Activated B cell treated with CpG ODN at 0.5 μM for 24 hours (primary cell): ENCODE data around the gene GPRIN3. TPM values are rescaled to one million over a fixed set of nuclear protein-coding genes. Genes with fewer than 3 reads are reported as not detected.

Source experiments
- ATAC-seq: fragments of 200-7000 bp; cut with Tn5 transposase; one replicate; pipeline ENCODE4 v1.10.0; 2021; ENCODE audit warnings: low read depth, mild to moderate bottlenecking, moderate library complexity
- CTCF ChIA-PET: fragments of 350-600 bp; sonication (Branson Sonifier 250); formaldehyde crosslinking; loops from one replicate; lab custom pipeline; 2021; ENCODE audit warnings: antibody characterized with exemption; lab: Charles Lee
- POLR2A ChIA-PET: fragments of 350-600 bp; sonication (Branson Sonifier 250); formaldehyde crosslinking; loops from one replicate; lab custom pipeline; 2021; ENCODE audit warnings: antibody characterized with exemption; lab: Charles Lee
- DNase-seq: peaks from one replicate; pipeline ENCODE4 v3.0.0; 2022
- H3K27ac Mint-ChIP-seq: one replicate; pipeline ENCODE4 v1.8.0; 2020; ENCODE audit warnings: mixed read lengths
- H3K27me3 Mint-ChIP-seq: one replicate; pipeline ENCODE4 v1.8.0; 2021; ENCODE audit warnings: mixed read lengths
- H3K36me3 Mint-ChIP-seq: one replicate; pipeline ENCODE4 v1.8.0; 2021; ENCODE audit warnings: low read depth, mixed read lengths
- H3K4me1 Mint-ChIP-seq: one replicate; pipeline ENCODE4 v1.8.0; 2021; ENCODE audit warnings: mixed read lengths
- H3K4me3 Mint-ChIP-seq: one replicate; pipeline ENCODE4 v1.8.0; 2020; ENCODE audit warnings: mild to moderate bottlenecking, mixed read lengths
- H3K9me3 Mint-ChIP-seq: one replicate; pipeline ENCODE4 v1.8.0; 2020; ENCODE audit warnings: mixed read lengths
- intact Hi-C: fragments of 100-400 bp; cut with micrococcal nuclease; formaldehyde crosslinking; loops from one replicate; pipeline ENCODE4 v1.15.1; 2024
- total RNA-seq: library from RNA; stranded (reverse); gene quantifications from 2 replicates; pipeline ENCODE4 v1.2.3, GENCODE V29; 2022
- TF ChIP-seq, protein P1 (sequence below): fragments of 200-600 bp; IDR thresholded peaks from one replicate; pipeline ENCODE4 v1.8.0; 2022; ENCODE audit warnings: antibody characterized with exemption, mild to moderate bottlenecking

The GPRIN3 gene
- total RNA-seq, 1 donor from 2014 or later = 1.8 TPM

DNA sequence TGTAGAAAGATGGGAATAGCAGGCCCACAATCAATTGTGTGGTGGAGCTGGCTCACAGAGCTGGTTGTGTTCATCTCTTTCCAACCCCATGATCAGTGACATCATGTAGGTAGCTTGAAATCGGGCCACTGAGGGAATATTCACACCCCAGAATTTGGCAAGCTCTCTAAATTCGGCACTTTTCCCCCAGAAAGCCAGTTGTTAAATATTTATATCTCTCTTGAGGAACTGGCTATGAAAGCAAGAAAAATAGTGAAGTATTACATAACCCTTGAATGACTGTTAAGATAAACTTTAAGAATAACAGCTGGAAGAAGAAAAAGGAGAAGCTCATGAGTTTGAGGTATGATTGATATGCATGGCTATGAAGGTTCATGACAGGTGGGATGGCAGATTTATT lies 38.9 kb downstream of the GPRIN3 start:
- no peak for ATAC-seq
- Mint-ChIP-seq H3K27ac (no peak overlapping the region), H3K9me3 (no peaks in the 10 kb centered on the region), H3K4me1 (peaks cover 11% of the 10 kb centered on the region), H3K36me3 (no peaks in the 10 kb centered on the region), H3K27me3 (no peaks in the 10 kb centered on the region), H3K4me3 (no peak overlapping the region)
- POLR2A ChIA-PET = no interaction called here
- CTCF ChIA-PET = no interaction called here
- intact Hi-C loops = no loop called here
- DNase-seq = no peak
- TF ChIP-seq, protein P1, sequence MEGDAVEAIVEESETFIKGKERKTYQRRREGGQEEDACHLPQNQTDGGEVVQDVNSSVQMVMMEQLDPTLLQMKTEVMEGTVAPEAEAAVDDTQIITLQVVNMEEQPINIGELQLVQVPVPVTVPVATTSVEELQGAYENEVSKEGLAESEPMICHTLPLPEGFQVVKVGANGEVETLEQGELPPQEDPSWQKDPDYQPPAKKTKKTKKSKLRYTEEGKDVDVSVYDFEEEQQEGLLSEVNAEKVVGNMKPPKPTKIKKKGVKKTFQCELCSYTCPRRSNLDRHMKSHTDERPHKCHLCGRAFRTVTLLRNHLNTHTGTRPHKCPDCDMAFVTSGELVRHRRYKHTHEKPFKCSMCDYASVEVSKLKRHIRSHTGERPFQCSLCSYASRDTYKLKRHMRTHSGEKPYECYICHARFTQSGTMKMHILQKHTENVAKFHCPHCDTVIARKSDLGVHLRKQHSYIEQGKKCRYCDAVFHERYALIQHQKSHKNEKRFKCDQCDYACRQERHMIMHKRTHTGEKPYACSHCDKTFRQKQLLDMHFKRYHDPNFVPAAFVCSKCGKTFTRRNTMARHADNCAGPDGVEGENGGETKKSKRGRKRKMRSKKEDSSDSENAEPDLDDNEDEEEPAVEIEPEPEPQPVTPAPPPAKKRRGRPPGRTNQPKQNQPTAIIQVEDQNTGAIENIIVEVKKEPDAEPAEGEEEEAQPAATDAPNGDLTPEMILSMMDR = no peak

DNA sequence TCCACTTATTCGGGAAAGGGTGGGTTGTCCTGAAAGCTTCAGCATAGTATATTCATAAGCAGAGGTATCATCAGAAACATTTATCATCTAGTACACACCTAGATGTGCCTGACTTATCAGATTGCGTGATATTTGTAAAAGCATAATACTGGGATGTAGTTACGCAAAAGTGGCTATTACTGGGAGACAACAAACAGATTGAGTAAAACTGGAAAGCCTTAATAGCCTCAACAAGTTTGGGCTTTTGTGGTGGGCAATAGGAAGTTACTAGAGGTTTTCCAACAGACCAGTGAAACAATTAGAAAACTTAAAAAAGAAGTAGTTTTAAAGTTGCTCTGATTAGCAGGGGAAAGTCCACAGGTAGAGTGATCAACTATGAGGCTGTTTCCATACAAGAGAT lies 39.8 kb downstream of the GPRIN3 start:
- Mint-ChIP-seq H3K4me3 (no peak overlapping the region), H3K36me3 (no peaks in the 10 kb centered on the region), H3K27me3 (no peaks in the 10 kb centered on the region), H3K4me1 (peaks cover 15% of the 10 kb centered on the region), H3K9me3 (no peaks in the 10 kb centered on the region), H3K27ac (no peak overlapping the region)
- no peak for ATAC-seq
- ChIA-PET POLR2A (no interaction called here), CTCF (no interaction called here)
- no peak for DNase-seq
- intact Hi-C loops = no loop called here
- TF ChIP-seq, protein P1 = no peak

DNA sequence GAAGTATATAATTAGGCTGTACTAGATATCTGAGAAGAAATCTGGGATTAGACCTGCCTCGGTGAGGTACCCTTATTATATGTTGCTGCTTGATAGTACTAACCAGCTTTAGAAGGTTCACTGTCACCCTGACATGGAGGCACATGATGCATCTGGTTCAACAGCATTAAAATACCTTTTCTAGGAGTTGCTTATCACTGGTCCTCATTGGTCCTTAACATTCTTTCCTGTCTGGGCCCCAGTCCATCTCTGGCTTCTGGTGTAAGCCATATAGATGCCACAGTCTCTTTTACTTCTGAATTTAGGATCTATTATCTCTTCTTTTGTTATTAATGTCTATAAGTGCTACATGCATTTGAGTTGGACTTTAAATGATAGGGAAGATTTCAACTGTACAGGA lies 40.2 kb downstream of the GPRIN3 start:
- Mint-ChIP-seq H3K9me3 (no peaks in the 10 kb centered on the region), H3K36me3 (no peaks in the 10 kb centered on the region), H3K4me3 (no peak overlapping the region), H3K27me3 (no peaks in the 10 kb centered on the region), H3K4me1 (peaks cover 15% of the 10 kb centered on the region), H3K27ac (no peak overlapping the region)
- ChIA-PET CTCF (no interaction called here), POLR2A (no interaction called here)
- ATAC-seq (no peak), DNase-seq (no peak)
- intact Hi-C loops = no loop called here
- TF ChIP-seq, protein P1 = no peak

DNA sequence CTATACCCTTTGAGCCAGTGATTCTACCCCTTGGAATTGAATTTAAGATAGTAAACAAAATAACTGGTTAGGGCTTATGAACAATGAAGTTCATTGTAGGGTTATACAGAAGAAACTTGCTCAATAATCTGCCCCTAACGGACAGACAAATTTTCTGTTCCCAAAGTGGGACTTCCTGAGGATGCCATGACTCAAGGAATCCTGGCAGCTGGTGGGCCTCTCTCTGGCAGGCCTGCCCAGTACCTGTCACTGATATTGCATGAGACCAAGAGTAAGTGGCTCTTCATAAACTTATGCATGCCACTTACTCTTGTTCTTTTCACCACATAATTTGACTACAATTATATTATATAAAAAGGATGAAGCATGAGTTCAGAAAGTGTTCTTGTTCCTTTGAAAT lies 41.5 kb downstream of the GPRIN3 start:
- no peak overlapping the region for H3K4me3 Mint-ChIP-seq
- H3K36me3 Mint-ChIP-seq = no peaks in the 10 kb centered on the region
- intact Hi-C loops = no loop called here
- POLR2A ChIA-PET = no interaction called here
- H3K4me1 Mint-ChIP-seq = peaks cover 15% of the 10 kb centered on the region
- DNase-seq (no peak), ATAC-seq (no peak)
- H3K27me3 Mint-ChIP-seq = no peaks in the 10 kb centered on the region
- CTCF ChIA-PET = no interaction called here
- H3K9me3 Mint-ChIP-seq = no peaks in the 10 kb centered on the region
- TF ChIP-seq, protein P1 = no peak
- H3K27ac Mint-ChIP-seq = no peak overlapping the region

DNA sequence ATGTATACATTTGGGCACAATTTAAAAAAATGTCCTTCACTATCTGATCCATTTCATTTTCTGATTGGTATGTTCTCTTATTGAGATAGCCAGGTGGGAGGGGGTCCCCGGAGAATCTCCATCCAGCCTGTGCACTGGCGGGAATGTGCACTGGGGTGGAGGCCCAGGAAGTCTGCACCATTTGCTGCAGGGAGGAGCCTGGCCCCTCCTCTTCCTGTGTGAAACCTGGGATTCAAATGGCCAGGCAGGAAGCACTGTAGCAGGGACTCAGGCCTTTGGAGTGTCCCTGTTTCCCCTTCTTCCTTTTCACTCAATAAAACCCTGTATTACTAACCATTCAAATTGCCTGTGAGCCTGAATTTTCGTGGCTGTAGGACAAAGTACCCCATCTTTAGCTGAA lies 44.3 kb downstream of the GPRIN3 start:
- intact Hi-C loops = no loop called here
- ChIA-PET POLR2A (no interaction called here), CTCF (no interaction called here)
- H3K4me3 Mint-ChIP-seq = no peak overlapping the region
- ATAC-seq (no peak), DNase-seq (no peak)
- no peaks in the 10 kb centered on the region for H3K27me3 Mint-ChIP-seq
- no peak overlapping the region for H3K27ac Mint-ChIP-seq
- no peaks in the 10 kb centered on the region for H3K36me3 Mint-ChIP-seq
- TF ChIP-seq, protein P1 = no peak
- H3K4me1 Mint-ChIP-seq = peaks cover 4% of the 10 kb centered on the region
- H3K9me3 Mint-ChIP-seq = no peaks in the 10 kb centered on the region
